GM21528 (cell line): Measurements from ENCODE around the gene RNF169.
A peak's percentile ranks its signal among the peaks of the same experiment; 100 is the strongest.
"Not testable (repeated sequence)": the region's sequence is repeated elsewhere in the genome, so short reads cannot be mapped to it uniquely, and the experiment has no call there.

ENCODE experiments used
- ATAC-seq: cut with Tn5 transposase; IDR thresholded peaks from one replicate; pipeline ENCODE4 v1.9.1; 2021; ENCODE audit warnings: mild to moderate bottlenecking, moderate library complexity; ENCODE audit not compliant: unreplicated experiment, low FRiP score

The RNF169 gene

GRCh38 chr11:74726547-74727182, 22.0 kb upstream of the RNF169 start:
- no peak for ATAC-seq

- no peak for ATAC-seq
Measured at GRCh38 chr11:74729397-74729796, 19.3 kb upstream of the RNF169 start.

GRCh38 chr11:74730571-74731260, 17.9 kb upstream of the RNF169 start:
- ATAC-seq = no peak

GRCh38 chr11:74731301-74732094, 17.2 kb upstream of the RNF169 start, which contains the start of gene CHRDL2:
CHRDL2 (minus strand) TSS chr11:74731426; CDS start chr11:74730888, 538 bp downstream.
- ATAC-seq = no peak

GRCh38 chr11:74734559-74734925, 14.1 kb upstream of the RNF169 start:
- no peak for ATAC-seq

- ATAC-seq = no peak
Measured at GRCh38 chr11:74735365-74735928, 13.2 kb upstream of the RNF169 start.

GRCh38 chr11:74736031-74736430, 12.6 kb upstream of the RNF169 start:
- no peak for ATAC-seq

GRCh38 chr11:74739546-74740270, 8.9 kb upstream of the RNF169 start:
- no peak for ATAC-seq

GRCh38 chr11:74742070-74742469, 6.6 kb upstream of the RNF169 start:
- ATAC-seq = no peak

- no peak for ATAC-seq
Measured at GRCh38 chr11:74743640-74744039, 5.0 kb upstream of the RNF169 start.

GRCh38 chr11:74744277-74744676, 4.4 kb upstream of the RNF169 start:
- no peak for ATAC-seq

GRCh38 chr11:74746868-74747267, 1.8 kb upstream of the RNF169 start:
- ATAC-seq = no peak

GRCh38 chr11:74749127-74749964, 697 bp downstream of the RNF169 start:
- ATAC-seq = peak; percentile 51

GRCh38 chr11:74749965-74750296, 1.3 kb downstream of the RNF169 start:
- no peak for ATAC-seq

- not testable (repeated sequence) for ATAC-seq
Measured at GRCh38 chr11:74750598-74750997, 1.9 kb downstream of the RNF169 start.

- no peak for ATAC-seq
Measured at GRCh38 chr11:74751303-74751702, 2.7 kb downstream of the RNF169 start.

- no peak for ATAC-seq
Measured at GRCh38 chr11:74754507-74755252, 6.0 kb downstream of the RNF169 start.

- ATAC-seq = no peak
Measured at GRCh38 chr11:74755395-74755995, 6.8 kb downstream of the RNF169 start.

GRCh38 chr11:74756571-74756970, 7.9 kb downstream of the RNF169 start:
- no peak for ATAC-seq
